Pancreas (tissue), 10 donors: Measurements from ENCODE around the gene MYBPC2. TPM values are rescaled to one million over a fixed set of nuclear protein-coding genes. Genes with fewer than 3 reads are reported as not detected.

Experiments used
- ATAC-seq, 4 donors: fragments of 200-7000 bp; cut with Tn5 transposase; one replicate each; pipeline versions ENCODE4 v1.8.0 to v1.9.1; 2020; ENCODE audit warnings: mild to moderate bottlenecking in 4 of 4, moderate library complexity in 4 of 4
- DNase-seq, 6 donors: peaks; one replicate each; pipeline ENCODE4 v3.0.0-alpha.2; 2020
- FAIRE-seq: peaks from 2 replicates; lab custom pipeline; 2012; peaks lifted over from hg19 to GRCh38; lab: Jason Lieb, UNC
- H3K27ac ChIP-seq, 4 donors: fragments of 200-600 bp; sonication (generic); 1 replicate in 3 of 4; 2 replicates in 1 of 4; pipeline versions ENCODE4 v1.5.0 to v1.8.0; 2020
- H3K27me3 ChIP-seq, 4 donors: fragments of 200-600 bp; one replicate each; pipeline ENCODE4 v1.8.0; 2021
- H3K36me3 ChIP-seq, 3 donors: fragments of 200-600 bp; sonication (generic) in 1 of 3; one replicate each; pipeline versions ENCODE4 v1.5.0 to v1.8.0; 2020 to 2021
- H3K4me1 ChIP-seq, 3 donors: fragments of 200-600 bp; one replicate each; pipeline ENCODE4 v1.8.0; 2021
- H3K4me3 ChIP-seq, 4 donors: fragments of 200-600 bp; sonication (generic) in 2 of 4; one replicate each; pipeline versions ENCODE4 v1.5.0 to v1.8.0; 2020 to 2021
- H3K9me3 ChIP-seq, 4 donors: fragments of 200-600 bp; one replicate each; pipeline ENCODE4 v1.8.0; 2021
- CTCF ChIP-seq, 4 donors: fragments of 200-600 bp; sonication (generic) in 3 of 4; IDR thresholded peaks; one replicate each; pipeline versions ENCODE4 v1.5.0 to v1.8.0; 2021; ENCODE audit warnings: antibody characterized with exemption in 4 of 4
- WGBS, 2 donors: extraction: QIAGEN DNeasy Blood & Tissue Kit; methylation state at CpG; one replicate each; pipeline ENCODE4 v1.1.7; 2013; 5-methylcytosine and 5-hydroxymethylcytosine counted together
- intact Hi-C, 3 donors: fragments of 100-400 bp; cut with DNase I; formaldehyde crosslinking; loops; one replicate each; pipeline versions ENCODE4 v1.11.1 to v1.14.2; 2022
- polyA plus RNA-seq, 2 donors: library from polyadenylated mRNA; stranded (reverse); fragments of 200-250 nt; gene quantifications; one replicate each; pipeline ENCODE4 v1.2.3, GENCODE V29; 2013
- total RNA-seq, 6 donors: library from RNA; stranded (reverse); fragmentation: NEBNext Ultra II Directional in 4 of 6; extraction: Animal tissue kit (Norgen Biotek cat#: 25700) in 4 of 6; gene quantifications; one replicate each; pipeline versions ENCODE4 v1.2.1 to v1.2.4, GENCODE V29; 2021 to 2023
- donor health status: healthy with polysubstance abuse.
- donor health status: DM: no; HTN: no; CAD: no; lungs with moderate emphysema.
- donor health status: DM: no; HTN: no; CAD: no.
- donor health status: control.
- donor health status: control.
- donor health status: Bipolar disorder and iron deficiency.
- donor health status: DM: yes; HTN: yes; CAD: no.
- donor health status: DM: no; HTN: no; CAD: no.
- donor health status: DM: no; HTN: no; CAD: no.
- donor health status: DM: yes; HTN: yes; CAD: no.

Gene MYBPC2
- total and polyA plus RNA-seq, 8 donors = 0.02 to 1.7 (median 1.5) TPM; not detected in 5

GRCh38 chr19:50490991-50491472 is 58.3 kb downstream of the MYBPC2 start:
- intact Hi-C loops = no loop called here
- H3K4me1 ChIP-seq = no peaks in the 10 kb centered on the region
- ATAC-seq (no peak), DNase-seq (peak in 2 of 6 donors; percentile 23 to 43), FAIRE-seq (no peak)
- no peaks in the 10 kb centered on the region for H3K27me3 ChIP-seq
- no peak for TF ChIP-seq CTCF (IDR thresholded peaks at IDR 0.05)
- H3K4me3 ChIP-seq = no peak overlapping the region
- H3K36me3 ChIP-seq = no peaks in the 10 kb centered on the region
- no peaks in the 10 kb centered on the region for H3K9me3 ChIP-seq
- WGBS, 2 donors = 47 to 48% methylated on average over 26 of the region's 26 CpGs
- no peak overlapping the region for H3K27ac ChIP-seq

GRCh38 chr19:50492303-50493052 is 59.8 kb downstream of the MYBPC2 start:
- ATAC-seq (peak in 1 of 4 donors; percentile 20), DNase-seq (peak in 2 of 6 donors; percentile 22 to 49), FAIRE-seq (no peak)
- H3K27me3 ChIP-seq = no peaks in the 10 kb centered on the region
- 22 to 39% methylated on average over 9 to 10 of the region's 12 CpGs for WGBS, 2 donors
- H3K27ac ChIP-seq = no peak overlapping the region
- H3K4me1 ChIP-seq = no peaks in the 10 kb centered on the region
- H3K9me3 ChIP-seq = no peaks in the 10 kb centered on the region
- no peak overlapping the region for H3K4me3 ChIP-seq
- no peak for TF ChIP-seq CTCF (IDR thresholded peaks at IDR 0.05)
- no peaks in the 10 kb centered on the region for H3K36me3 ChIP-seq
- intact Hi-C loops = no loop called here

GRCh38 chr19:50493171-50493570 is 60.5 kb downstream of the MYBPC2 start:
- H3K9me3 ChIP-seq = no peaks in the 10 kb centered on the region
- H3K27ac ChIP-seq = no peak overlapping the region
- no peaks in the 10 kb centered on the region for H3K4me1 ChIP-seq
- no peak for TF ChIP-seq CTCF (IDR thresholded peaks at IDR 0.05)
- 74 to 87% methylated on average over 7 to 8 of the region's 8 CpGs for WGBS, 2 donors
- H3K4me3 ChIP-seq = no peak overlapping the region
- ATAC-seq (no peak), DNase-seq (peak in 2 of 6 donors; percentile 28 to 49), FAIRE-seq (no peak)
- no peaks in the 10 kb centered on the region for H3K27me3 ChIP-seq
- no peaks in the 10 kb centered on the region for H3K36me3 ChIP-seq
- intact Hi-C loops = no loop called here

- TF ChIP-seq CTCF (IDR thresholded peaks at IDR 0.05) = no peak
- ATAC-seq = no peak
- FAIRE-seq = no peak
- no peaks in the 10 kb centered on the region for H3K36me3 ChIP-seq
- no peaks in the 10 kb centered on the region for H3K27me3 ChIP-seq
- no peak overlapping the region for H3K4me3 ChIP-seq
- 66 to 68% methylated on average over 6 to 7 of the region's 7 CpGs for WGBS, 2 donors
- H3K9me3 ChIP-seq = no peaks in the 10 kb centered on the region
- intact Hi-C loops = no loop called here
- H3K4me1 ChIP-seq = no peaks in the 10 kb centered on the region
- no peak overlapping the region for H3K27ac ChIP-seq
- peak in 2 of 6 donors; percentile 10 to 19 for DNase-seq
Measured at GRCh38 chr19:50494186-50495019, 61.7 kb downstream of the MYBPC2 start.
